Prostate gland (tissue), 2 donors: ENCODE measurements around the gene PSMB10.

Experiments used
- CTCF ChIP-seq, 4 experiments: fragments of 200-600 bp in 2 of 4; fragments of 450-650 bp in 2 of 4; sonication (generic) in 2 of 4; IDR thresholded peaks; 1 replicate in 3 of 4; 2 replicates in 1 of 4; pipeline ENCODE4 v1.5.1; 2016 to 2019; ENCODE audit warnings: antibody characterized with exemption in 4 of 4, mild to moderate bottlenecking in 2 of 4, moderate library complexity in 2 of 4
- POLR2A ChIP-seq: fragments of 450-650 bp; IDR thresholded peaks from one replicate; pipeline ENCODE4 v1.6.1; 2016; ENCODE audit warnings: antibody characterized with exemption, mild to moderate bottlenecking
- POLR2AphosphoS5 ChIP-seq: sonication (generic); formaldehyde crosslinking; IDR thresholded peaks from one replicate; pipeline ENCODE4 v1.6.1; 2017; ENCODE audit warnings: antibody characterized with exemption

- TF ChIP-seq POLR2AphosphoS5, result no peak
- no peak for TF ChIP-seq CTCF (IDR thresholded peaks at IDR 0.05)
- no peak for TF ChIP-seq POLR2A
These were observed 29.1 kb downstream of the PSMB10 start for GRCh38 chr16:67907397-67908180.
